IPS DF 6.9 (cell line): ENCODE data around the gene ESPL1.
A peak's percentile ranks its signal among the peaks of the same experiment; 100 is the strongest.

Source experiments
- DNase-seq: peaks from one replicate; pipeline ENCODE4 v3.0.0-alpha.2; 2013; ENCODE audit warnings: low read depth, low spot score
- H3K27ac ChIP-seq: one replicate; pipeline ENCODE4 v1.5.1; 2013; ENCODE audit warnings: low read length, control low read depth
- H3K27me3 ChIP-seq: 2 replicates; pipeline ENCODE4 v1.6.1; 2013; ENCODE audit warnings: mild to moderate bottlenecking, low read length; ENCODE audit not compliant: control insufficient read depth, insufficient read depth
- H3K36me3 ChIP-seq: 2 replicates; pipeline ENCODE4 v1.6.1; 2013; ENCODE audit warnings: low read length; ENCODE audit not compliant: control insufficient read depth, insufficient read depth
- H3K4me1 ChIP-seq: 2 replicates; pipeline ENCODE4 v1.6.1; 2013; ENCODE audit warnings: low read length; ENCODE audit not compliant: control insufficient read depth, insufficient read depth
- H3K4me3 ChIP-seq: 2 replicates; pipeline ENCODE4 v1.5.1; 2013; ENCODE audit warnings: mild to moderate bottlenecking, low read length
- H3K9me3 ChIP-seq: 2 replicates; pipeline ENCODE4 v1.6.1; 2013; ENCODE audit warnings: low read length, inconsistent platforms; ENCODE audit not compliant: control insufficient read depth, insufficient read depth
- WGBS: extraction: QIAGEN DNeasy Blood & Tissue Kit; methylation state at CpG from one replicate; pipeline ENCODE4 v1.1.7; 2013; ENCODE audit warnings: mixed read lengths, missing lambda C conversion rate; ENCODE audit not compliant: insufficient read length, insufficient coverage; 5-methylcytosine and 5-hydroxymethylcytosine counted together

The ESPL1 gene

DNA sequence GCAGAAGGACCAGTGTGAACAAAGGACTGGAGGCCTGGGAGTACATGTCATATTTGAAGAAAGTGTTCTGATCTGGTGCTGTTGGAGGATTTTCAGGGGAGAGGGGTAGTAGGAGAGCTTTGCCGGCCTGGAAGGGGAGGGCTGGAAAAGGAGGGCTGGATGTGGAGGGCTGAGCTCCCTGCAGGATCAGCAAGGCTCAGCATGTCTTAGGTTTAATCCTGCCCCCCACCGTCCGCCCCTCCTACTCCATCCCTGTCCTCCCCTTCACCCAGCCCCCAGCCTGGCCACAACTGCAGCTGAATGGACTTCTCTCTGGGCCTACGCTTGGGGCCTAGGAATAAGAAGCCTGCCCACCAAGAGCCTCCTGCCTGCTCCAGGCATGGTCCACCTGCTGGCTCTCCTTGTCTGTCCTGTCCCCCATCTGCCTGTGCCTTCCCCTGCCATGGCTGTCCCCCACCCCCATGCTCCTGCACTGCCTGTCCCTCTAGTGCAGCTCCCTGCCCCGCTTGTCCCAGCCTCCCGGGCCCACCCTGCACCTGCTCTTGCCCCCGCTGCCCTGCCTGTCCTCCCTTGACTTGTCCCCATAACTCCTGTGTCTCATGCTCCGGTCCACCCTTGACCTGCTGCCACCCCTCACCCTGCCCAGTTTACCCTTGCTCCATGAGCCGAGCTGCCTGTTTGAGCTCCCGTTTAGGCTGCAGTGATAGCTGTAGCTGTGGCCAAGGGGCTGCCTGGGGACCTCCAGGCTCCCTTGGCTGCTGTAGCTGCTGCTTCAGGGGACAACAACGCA, 26.3 kb upstream of the ESPL1 start:
- DNase-seq, result no peak
- H3K27me3 ChIP-seq, result no peaks in the 10 kb centered on the region
- no peaks in the 10 kb centered on the region for H3K36me3 ChIP-seq
- no peak overlapping the region for H3K4me3 ChIP-seq
- no CpG with 5 or more reads among the region's 11 CpGs for WGBS
- peaks cover 4% of the 10 kb centered on the region for H3K4me1 ChIP-seq
- H3K27ac ChIP-seq, result no peak overlapping the region
- no peaks in the 10 kb centered on the region for H3K9me3 ChIP-seq

DNA sequence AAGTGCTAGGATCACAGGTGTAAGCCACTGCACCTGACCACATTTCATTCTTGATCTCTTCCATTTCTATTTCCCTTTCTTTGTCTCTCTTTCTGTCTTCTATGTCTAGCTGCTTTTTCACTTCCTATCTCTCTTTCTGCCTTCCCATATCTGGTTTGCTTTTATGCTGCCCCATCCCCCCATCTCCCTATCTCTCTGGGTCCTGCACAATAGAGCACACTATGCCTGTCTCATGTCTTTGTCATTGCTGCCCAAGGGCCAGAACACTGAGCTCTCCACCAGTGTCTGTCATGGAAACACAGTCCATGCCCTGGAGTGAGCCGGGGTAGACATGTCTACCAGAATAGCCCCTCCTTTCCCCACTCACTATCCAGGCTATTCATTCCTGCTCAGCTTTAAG, 23.8 kb upstream of the ESPL1 start:
- Histone ChIP-seq H3K9me3 (no peaks in the 10 kb centered on the region), H3K27me3 (no peaks in the 10 kb centered on the region), H3K27ac (no peak overlapping the region), H3K4me3 (no peak overlapping the region), H3K4me1 (peaks cover 6% of the 10 kb centered on the region), H3K36me3 (no peaks in the 10 kb centered on the region)
- no CpG with 5 or more reads among the region's 1 CpG for WGBS
- no peak for DNase-seq

DNA sequence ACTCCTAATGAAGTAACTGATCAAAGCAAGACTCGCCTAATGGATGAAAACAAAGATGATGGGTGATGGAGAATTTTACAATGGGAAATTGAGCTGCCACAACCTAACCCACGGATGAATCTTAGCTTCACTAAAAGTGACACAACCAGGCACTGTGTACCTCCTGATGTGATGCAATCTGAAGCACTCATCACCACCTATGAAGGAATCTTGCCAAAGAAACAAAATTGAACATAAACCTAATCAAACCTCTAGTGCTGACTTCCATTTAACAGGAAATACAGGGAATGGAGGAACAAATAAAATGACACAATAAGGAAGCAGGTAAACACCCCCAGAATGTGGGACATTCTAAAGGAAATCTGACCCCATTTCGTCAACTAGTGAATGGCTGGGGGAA, 22.8 kb upstream of the ESPL1 start:
- Histone ChIP-seq H3K9me3 (no peaks in the 10 kb centered on the region), H3K4me1 (peaks cover 6% of the 10 kb centered on the region), H3K27me3 (no peaks in the 10 kb centered on the region), H3K4me3 (no peak overlapping the region), H3K36me3 (no peaks in the 10 kb centered on the region), H3K27ac (no peak overlapping the region)
- no CpG with 5 or more reads among the region's 3 CpGs for WGBS
- DNase-seq, result no peak

DNA sequence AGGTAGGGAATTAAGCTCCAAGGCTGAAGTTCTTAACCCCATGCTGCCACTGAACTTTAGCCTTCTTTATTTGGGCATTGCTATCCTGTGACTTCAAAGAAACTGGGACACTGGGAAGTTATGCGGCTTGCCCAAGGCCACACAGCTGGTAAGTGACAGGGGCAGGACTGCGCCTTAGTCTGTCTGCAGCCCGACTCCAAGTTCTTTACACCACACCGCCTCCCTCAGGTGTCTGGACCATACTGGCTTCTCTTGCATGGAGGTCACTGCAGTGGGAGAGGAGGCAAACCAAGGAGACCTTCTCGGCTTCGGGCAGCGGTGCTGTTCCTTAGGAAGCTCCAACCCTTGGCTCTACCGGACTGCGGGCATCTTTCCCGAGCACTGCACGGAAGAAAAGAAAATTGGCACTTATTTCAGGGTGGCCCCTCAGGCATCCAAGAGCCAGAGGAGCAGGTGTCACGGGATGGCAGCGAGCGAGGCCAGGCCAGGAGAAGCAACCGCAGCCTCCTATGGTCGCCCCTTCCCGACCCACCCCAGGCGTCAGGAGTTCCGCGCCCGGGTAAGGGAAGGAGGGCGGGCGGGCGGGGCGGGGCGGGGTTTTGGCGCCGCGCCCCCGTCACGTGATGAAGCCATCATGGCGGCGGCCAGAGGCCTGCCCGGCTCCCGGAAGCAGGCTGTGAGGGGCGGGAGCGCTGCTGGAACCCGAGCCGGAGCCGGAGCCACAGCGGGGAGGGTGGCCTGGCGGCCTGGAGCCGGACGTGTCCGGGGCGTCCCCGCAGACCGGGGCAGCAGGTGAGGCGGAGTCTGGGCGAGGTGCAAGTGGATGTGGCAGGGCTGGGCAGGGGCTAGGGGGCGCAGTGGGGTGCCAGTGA, 16.4 kb upstream of the ESPL1 start:
- H3K4me1 ChIP-seq, result 0 out of 2 replicates have a peak, but pooled peaks cover 5% of the 10 kb centered on the region
- no peaks in the 10 kb centered on the region for H3K9me3 ChIP-seq
- no CpG with 5 or more reads among the region's 51 CpGs for WGBS
- DNase-seq, result no peak
- H3K27me3 ChIP-seq, result no peaks in the 10 kb centered on the region
- H3K27ac ChIP-seq, result no peak overlapping the region
- H3K36me3 ChIP-seq, result peaks cover 3% of the 10 kb centered on the region; the same call in 1 of the 2 replicates
- peak overlapping the region; percentile 91 for H3K4me3 ChIP-seq

DNA sequence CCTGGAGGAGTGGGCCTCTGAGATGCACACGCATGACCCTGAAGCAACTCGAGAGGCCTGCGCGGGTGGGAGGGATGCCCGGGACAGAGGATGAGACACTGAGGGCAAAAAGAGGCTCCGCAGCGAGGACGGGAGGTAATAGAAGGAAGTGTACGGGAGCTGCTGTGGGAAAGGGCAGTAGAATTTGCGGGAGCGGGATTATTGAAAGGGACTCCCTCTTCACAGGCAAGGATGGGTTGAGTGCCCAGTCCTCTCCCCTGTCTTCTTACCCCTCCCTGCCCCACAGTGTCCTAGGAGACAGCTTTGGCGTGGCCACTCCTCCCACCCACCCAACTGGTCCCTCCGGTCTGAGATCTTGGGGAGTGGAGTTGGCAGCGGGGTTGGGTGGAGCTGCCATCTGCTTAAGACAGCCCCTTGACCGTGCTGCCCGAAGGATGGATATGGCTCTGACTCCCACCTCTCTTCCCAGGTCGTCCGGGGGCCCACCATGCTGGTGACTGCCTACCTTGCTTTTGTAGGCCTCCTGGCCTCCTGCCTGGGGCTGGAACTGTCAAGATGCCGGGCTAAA, 15.7 kb upstream of the ESPL1 start:
- 0 out of 2 replicates have a peak, but pooled peaks cover 4% of the 10 kb centered on the region for H3K4me1 ChIP-seq
- no peak overlapping the region for H3K27ac ChIP-seq
- no peaks in the 10 kb centered on the region for H3K9me3 ChIP-seq
- peak overlapping the region; percentile 91 for H3K4me3 ChIP-seq
- H3K27me3 ChIP-seq, result no peaks in the 10 kb centered on the region
- DNase-seq, result no peak
- H3K36me3 ChIP-seq, result peaks cover 3% of the 10 kb centered on the region; the same call in 1 of the 2 replicates
- no CpG with 5 or more reads among the region's 19 CpGs for WGBS

DNA sequence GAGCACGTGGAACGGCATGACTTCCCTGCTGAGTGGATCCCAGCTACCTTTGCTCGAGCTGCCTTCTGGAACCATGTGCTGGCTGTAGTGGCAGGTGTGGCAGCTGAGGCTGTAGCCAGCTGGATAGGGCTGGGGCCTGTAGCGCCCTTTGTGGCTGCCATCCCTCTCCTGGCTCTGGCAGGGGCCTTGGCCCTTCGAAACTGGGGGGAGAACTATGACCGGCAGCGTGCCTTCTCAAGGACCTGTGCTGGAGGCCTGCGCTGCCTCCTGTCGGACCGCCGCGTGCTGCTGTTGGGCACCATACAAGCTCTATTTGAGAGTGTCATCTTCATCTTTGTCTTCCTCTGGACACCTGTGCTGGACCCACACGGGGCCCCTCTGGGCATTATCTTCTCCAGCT, 14.8 kb upstream of the ESPL1 start:
- Histone ChIP-seq H3K27me3 (no peaks in the 10 kb centered on the region), H3K4me3 (no peak overlapping the region), H3K27ac (no peak overlapping the region), H3K9me3 (no peaks in the 10 kb centered on the region), H3K4me1 (0 out of 2 replicates have a peak, but pooled peaks cover 4% of the 10 kb centered on the region), H3K36me3 (peaks cover 3% of the 10 kb centered on the region; the same call in 1 of the 2 replicates)
- no peak for DNase-seq
- no CpG with 5 or more reads among the region's 13 CpGs for WGBS

DNA sequence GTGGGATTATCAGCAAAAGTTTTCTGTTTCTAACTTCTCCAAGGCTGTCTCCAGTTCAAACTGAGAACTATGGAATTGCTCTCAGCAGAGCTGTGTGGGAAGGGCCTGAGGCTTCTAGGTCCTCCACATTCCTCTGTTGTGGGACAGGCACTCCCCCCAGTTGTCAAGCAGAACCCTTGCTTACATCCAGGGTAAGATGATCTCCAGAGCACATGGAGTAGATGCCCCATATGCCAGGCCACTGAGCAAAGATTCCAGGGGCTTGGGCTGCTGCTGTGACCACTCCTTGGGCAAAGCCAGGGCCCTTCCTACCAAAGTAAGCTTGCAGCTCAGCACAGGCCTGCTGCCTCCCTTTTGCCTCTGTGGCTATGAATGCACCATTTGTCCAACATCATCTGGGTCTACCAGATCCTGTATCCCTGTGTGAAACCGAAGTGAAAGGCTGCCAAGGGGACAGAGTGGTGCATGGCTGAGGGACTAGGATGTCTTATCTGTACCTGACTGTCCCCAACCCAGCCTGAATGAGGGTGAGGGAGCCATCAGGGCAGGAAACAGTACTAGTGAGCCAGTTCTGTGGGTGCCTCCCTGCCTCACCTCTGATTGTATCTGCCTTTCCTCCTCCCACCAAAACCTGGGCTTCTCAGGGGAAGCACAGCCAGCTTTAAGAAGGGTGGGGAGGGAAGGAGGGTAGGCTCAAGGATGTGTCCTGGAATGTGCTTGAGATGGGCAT, 13.1 kb upstream of the ESPL1 start:
- Histone ChIP-seq H3K27ac (no peak overlapping the region), H3K4me1 (0 out of 2 replicates have a peak, but pooled peaks cover 4% of the 10 kb centered on the region)
- WGBS, result no CpG with 5 or more reads among the region's 1 CpG

DNA sequence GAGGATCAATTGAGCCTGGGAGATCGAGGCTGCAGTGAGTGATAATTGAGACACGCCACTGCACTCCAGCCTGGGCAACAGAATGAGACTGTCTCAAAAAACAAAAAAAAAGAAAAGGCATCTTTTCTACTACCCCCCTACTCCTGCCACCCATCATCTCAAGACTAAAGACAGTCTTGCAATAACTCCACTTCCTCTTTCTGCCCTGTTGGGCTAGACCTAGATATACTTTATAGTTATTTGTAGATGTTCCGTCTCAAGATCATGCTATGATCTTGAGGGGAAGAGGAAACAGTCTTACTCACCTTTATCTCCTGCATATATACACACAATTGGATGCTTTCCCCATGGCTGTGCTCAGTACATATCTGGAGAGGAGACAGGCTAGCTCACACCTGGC, 12.1 kb upstream of the ESPL1 start:
- Histone ChIP-seq H3K9me3 (no peaks in the 10 kb centered on the region), H3K36me3 (peaks cover 3% of the 10 kb centered on the region; the same call in 1 of the 2 replicates), H3K27me3 (no peaks in the 10 kb centered on the region), H3K27ac (no peak overlapping the region), H3K4me1 (0 out of 2 replicates have a peak, but pooled peaks cover 4% of the 10 kb centered on the region), H3K4me3 (no peak overlapping the region)
- no CpG with 5 or more reads among the region's 3 CpGs for WGBS
- DNase-seq, result no peak

More for the DNA sequence above, 13.1 kb upstream of the ESPL1 start:
- DNase-seq, result no peak
- H3K27me3 ChIP-seq, result no peaks in the 10 kb centered on the region
- no peak overlapping the region for H3K4me3 ChIP-seq
- peaks cover 3% of the 10 kb centered on the region; the same call in 1 of the 2 replicates for H3K36me3 ChIP-seq
- H3K9me3 ChIP-seq, result no peaks in the 10 kb centered on the region

DNA sequence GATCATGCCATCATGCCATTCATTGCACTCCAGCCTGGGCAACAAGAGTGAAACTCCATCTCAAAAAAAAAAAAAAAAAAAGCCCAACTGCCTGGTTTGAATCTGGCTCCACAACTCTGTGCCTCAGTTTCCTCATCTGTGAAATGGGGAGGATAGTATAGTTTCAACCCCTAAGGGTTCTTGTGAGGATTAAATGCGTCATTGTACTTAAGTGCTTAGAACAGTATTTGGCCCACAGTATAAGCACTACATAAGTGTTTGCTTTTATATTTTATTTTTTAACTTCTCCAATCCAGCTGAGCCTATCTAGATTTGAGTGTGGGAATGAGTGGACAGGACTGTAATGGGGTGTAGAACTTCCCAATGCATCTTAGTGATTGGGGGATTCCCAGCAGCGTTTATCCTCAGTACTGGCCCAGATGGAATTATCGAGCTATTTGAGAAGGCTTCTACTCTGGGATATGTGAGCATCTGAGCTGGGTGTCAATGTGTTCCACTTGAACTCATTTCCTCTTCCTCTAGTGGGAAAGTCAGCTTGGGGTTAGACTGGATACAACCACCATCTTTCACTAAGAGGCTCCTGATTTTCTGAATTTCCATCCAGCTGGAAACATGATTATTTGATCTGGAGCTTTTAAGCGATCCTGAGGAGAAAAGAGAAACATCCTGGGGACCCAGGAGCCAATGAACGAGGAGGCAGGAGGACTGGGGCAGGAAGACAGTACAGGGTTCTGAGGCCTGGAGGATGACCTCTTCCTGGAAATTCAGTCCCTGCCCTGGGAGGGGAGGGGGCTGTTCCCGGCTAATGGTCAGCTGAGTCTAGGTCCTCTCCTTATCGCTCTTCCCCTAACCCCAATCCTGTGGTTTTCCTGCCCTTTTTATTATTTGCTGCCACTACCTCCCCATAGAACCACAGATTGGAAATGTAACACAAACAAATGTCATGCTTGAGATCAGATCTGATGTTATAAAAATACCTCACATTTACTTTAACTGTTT, 9.3 kb upstream of the ESPL1 start:
- Histone ChIP-seq H3K4me1 (no peaks in the 10 kb centered on the region), H3K27me3 (no peaks in the 10 kb centered on the region), H3K36me3 (peaks cover 2% of the 10 kb centered on the region; the same call in 1 of the 2 replicates), H3K27ac (no peak overlapping the region), H3K9me3 (no peaks in the 10 kb centered on the region), H3K4me3 (no peak overlapping the region)
- DNase-seq, result no peak
- no CpG with 5 or more reads among the region's 7 CpGs for WGBS
